ENCODE data around the gene LENG9. TPM values are rescaled to one million over a fixed set of nuclear protein-coding genes. Genes with fewer than 3 reads are reported as not detected.

The LENG9 gene
- total and polyA plus RNA-seq, 10 donors = 1.7 to 8.3 (median 4.9) TPM

- intact Hi-C loops (cut with DNase I; ENCODE audit: low total_unique reads) = no loop called here
- no peak for DNase-seq
- 68 to 80% (median 75%) methylated on average over 7 of the region's 7 CpGs for WGBS, 5 donors
- Histone ChIP-seq H3K36me3 (no peaks in the 10 kb centered on the region), H3K9me3 (no peaks in the 10 kb centered on the region), H3K27ac (no peak overlapping the region), H3K4me1 (peaks cover 0 to 8% (median 0%) of the 10 kb centered on the region in 6 donors), H3K4me3 (no peak overlapping the region), H3K27me3 (replicated peaks in 1 of 7) (peaks cover 0 to 70% (median 8%) of the 10 kb centered on the region in 7 donors)
- TF ChIP-seq POLR2AphosphoS5 (IDR thresholded peaks at IDR 0.05) (no peak), POLR2A (IDR thresholded peaks at IDR 0.05) (no peak)
- TF ChIP-seq, protein P1, sequence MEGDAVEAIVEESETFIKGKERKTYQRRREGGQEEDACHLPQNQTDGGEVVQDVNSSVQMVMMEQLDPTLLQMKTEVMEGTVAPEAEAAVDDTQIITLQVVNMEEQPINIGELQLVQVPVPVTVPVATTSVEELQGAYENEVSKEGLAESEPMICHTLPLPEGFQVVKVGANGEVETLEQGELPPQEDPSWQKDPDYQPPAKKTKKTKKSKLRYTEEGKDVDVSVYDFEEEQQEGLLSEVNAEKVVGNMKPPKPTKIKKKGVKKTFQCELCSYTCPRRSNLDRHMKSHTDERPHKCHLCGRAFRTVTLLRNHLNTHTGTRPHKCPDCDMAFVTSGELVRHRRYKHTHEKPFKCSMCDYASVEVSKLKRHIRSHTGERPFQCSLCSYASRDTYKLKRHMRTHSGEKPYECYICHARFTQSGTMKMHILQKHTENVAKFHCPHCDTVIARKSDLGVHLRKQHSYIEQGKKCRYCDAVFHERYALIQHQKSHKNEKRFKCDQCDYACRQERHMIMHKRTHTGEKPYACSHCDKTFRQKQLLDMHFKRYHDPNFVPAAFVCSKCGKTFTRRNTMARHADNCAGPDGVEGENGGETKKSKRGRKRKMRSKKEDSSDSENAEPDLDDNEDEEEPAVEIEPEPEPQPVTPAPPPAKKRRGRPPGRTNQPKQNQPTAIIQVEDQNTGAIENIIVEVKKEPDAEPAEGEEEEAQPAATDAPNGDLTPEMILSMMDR (IDR thresholded peaks at IDR 0.05 in 8 of 11, conservative IDR thresholded peaks at IDR 0.05 in 3 of 11) = no peak
Measured at GRCh38 chr19:54489341-54489740, 25.8 kb upstream of the LENG9 start.

GRCh38 chr19:54485851-54486250 lies 22.3 kb upstream of the LENG9 start:
- DNase-seq = no peak
- Histone ChIP-seq H3K27ac (no peak overlapping the region), H3K36me3 (no peaks in the 10 kb centered on the region), H3K27me3 (replicated peaks in 1 of 7) (peaks cover 0 to 60% (median 12%) of the 10 kb centered on the region in 7 donors), H3K9me3 (no peaks in the 10 kb centered on the region), H3K4me3 (no peak overlapping the region), H3K4me1 (peaks cover 0 to 29% (median 20%) of the 10 kb centered on the region in 6 donors)
- intact Hi-C loops (cut with DNase I; ENCODE audit: low total_unique reads) = no loop called here
- WGBS, 5 donors = 55 to 75% (median 64%) methylated on average over 5 of the region's 5 CpGs
- TF ChIP-seq, protein P1 (IDR thresholded peaks at IDR 0.05 in 8 of 11, conservative IDR thresholded peaks at IDR 0.05 in 3 of 11) = no peak
- TF ChIP-seq POLR2AphosphoS5 (IDR thresholded peaks at IDR 0.05) (no peak), POLR2A (IDR thresholded peaks at IDR 0.05) (no peak)

- H3K4me1 ChIP-seq = peaks cover 0 to 43% (median 29%) of the 10 kb centered on the region in 6 donors
- no peak for DNase-seq
- no peaks in the 10 kb centered on the region for H3K9me3 ChIP-seq
- intact Hi-C loops (cut with DNase I; ENCODE audit: low total_unique reads) = loop anchor here (5.0 kb wide), 1 partner anchor 188 kb away; no protein-coding TSS in a partner anchor
- H3K27me3 ChIP-seq (replicated peaks in 1 of 7) = peaks cover 0 to 61% (median 12%) of the 10 kb centered on the region in 7 donors
- H3K36me3 ChIP-seq = no peaks in the 10 kb centered on the region
- no peak overlapping the region for H3K4me3 ChIP-seq
- 78 to 82% (median 80%) methylated on average over 10 of the region's 10 CpGs for WGBS, 5 donors
- H3K27ac ChIP-seq = no peak overlapping the region
- TF ChIP-seq, protein P1 (IDR thresholded peaks at IDR 0.05 in 8 of 11, conservative IDR thresholded peaks at IDR 0.05 in 3 of 11) = no peak
- TF ChIP-seq POLR2AphosphoS5 (IDR thresholded peaks at IDR 0.05) = no peak
Measured at GRCh38 chr19:54484451-54484850, 20.9 kb upstream of the LENG9 start.

DNA sequence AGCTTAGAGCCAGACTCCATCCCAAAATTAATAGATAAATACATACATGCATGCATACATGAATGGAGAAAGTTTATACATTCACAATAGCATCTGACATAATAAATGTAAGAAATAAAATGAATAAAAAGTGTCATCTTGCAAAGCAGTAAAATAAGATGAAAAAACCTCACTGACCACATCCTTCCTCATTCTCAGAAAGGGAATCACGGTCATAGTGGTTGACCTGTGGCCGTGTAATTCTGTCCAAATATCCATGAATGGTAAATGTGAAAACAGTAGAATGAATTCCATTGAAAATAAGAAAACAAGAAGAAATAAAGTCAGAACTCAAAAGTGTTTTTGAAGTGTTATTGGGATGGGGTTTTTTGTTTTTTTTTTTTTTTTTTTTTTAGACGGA lies 19.3 kb upstream of the LENG9 start:
- 15 to 35% (median 32%) methylated on average over 3 of the region's 3 CpGs for WGBS, 5 donors
- intact Hi-C loops (cut with DNase I; ENCODE audit: low total_unique reads) = loop anchor here (5.0 kb wide), 1 partner anchor 189 kb away; no protein-coding TSS in a partner anchor
- peaks cover 0 to 53% (median 29%) of the 10 kb centered on the region in 6 donors for H3K4me1 ChIP-seq
- H3K27ac ChIP-seq = no peak overlapping the region
- no peaks in the 10 kb centered on the region for H3K36me3 ChIP-seq
- DNase-seq = no peak
- no peak for TF ChIP-seq POLR2A (IDR thresholded peaks at IDR 0.05)
- TF ChIP-seq, protein P1 (IDR thresholded peaks at IDR 0.05 in 8 of 11, conservative IDR thresholded peaks at IDR 0.05 in 3 of 11) = no peak
- no peak for TF ChIP-seq POLR2AphosphoS5 (IDR thresholded peaks at IDR 0.05)
- no peaks in the 10 kb centered on the region for H3K9me3 ChIP-seq
- H3K27me3 ChIP-seq (replicated peaks in 1 of 7) = peaks cover 0 to 70% (median 12%) of the 10 kb centered on the region in 7 donors
- H3K4me3 ChIP-seq = no peak overlapping the region
